Daoy (cell line): Measurements from ENCODE around the gene CHRM1. TPM values are rescaled to one million over a fixed set of nuclear protein-coding genes. Genes with fewer than 3 reads are reported as not detected.
"Not testable (repeated sequence)": the region's sequence is repeated elsewhere in the genome, so short reads cannot be mapped to it uniquely, and the experiment has no call there.

Experiments used
- DNase-seq: peaks from one replicate; pipeline ENCODE4 v3.0.0-alpha.2; 2015; ENCODE audit warnings: low read depth
- total RNA-seq: library from RNA; depleted of rRNA; stranded (reverse); fragments of >200 nt; shearing (Covaris generic); gene quantifications from 2 replicates; pipeline ENCODE4 v1.2.3, GENCODE V29; 2014; rRNA removed

Gene CHRM1
- total RNA-seq: not detected in 2 replicates

- no peak for DNase-seq
Measured at GRCh38 chr11:62921201-62921572, at the start of gene CHRM1. Gene CHRM1, minus strand, starts transcription at chr11:62921363. Its CDS starts 10,263 bp downstream, at chr11:62911100.

- no peak for DNase-seq
Measured at GRCh38 chr11:62965574-62965973, 44.4 kb upstream of the CHRM1 start.

DNA sequence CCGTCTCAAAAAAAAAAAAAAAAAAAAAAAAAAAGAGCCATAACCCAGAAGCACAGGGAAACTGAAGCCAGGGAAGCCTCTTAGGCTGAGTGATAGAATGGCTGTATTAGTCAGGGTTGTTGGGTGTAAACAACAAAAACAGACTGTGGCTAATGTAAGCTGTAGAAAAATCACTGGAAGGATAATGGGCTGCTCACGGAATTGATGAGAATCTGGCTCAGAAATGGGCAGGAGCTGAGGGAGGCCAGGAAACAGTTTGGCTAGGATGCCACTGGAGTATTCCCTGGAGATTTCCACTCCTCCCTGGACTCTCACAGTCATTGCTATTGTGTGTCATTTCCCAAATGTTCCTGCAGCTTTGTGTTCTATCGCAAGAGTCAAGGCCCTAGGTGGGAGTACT, 41.2 kb upstream of the CHRM1 start:
- no peak for DNase-seq

DNA sequence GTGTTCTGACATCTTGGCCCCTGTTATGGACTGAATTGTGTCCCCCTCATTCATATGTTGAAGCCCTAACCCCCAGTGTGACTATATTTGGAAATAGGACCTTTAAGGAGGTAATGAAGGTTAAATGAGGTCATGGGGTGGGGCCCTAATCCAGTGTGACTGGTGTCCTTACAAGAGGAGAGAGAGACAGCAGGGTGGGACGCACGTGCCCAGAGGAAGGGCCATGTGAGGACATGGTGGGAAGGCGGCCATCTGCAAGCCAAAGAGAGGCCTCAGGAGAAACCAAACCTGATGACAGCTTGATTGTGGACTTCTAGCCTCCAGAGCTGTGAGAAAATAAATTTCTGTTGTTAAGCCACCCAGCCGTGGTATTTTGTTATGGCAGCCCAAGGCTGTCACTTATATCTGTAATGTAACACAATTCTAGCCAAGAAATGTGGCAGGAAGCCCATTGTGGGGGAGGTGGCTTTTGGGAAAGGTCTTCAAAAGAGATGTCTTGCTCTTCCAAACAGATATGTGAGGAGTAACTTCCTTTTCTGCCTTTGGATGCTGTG, 39.9 kb upstream of the CHRM1 start:
- no peak for DNase-seq

GRCh38 chr11:62959422-62959980, 38.3 kb upstream of the CHRM1 start:
- no peak for DNase-seq

DNA sequence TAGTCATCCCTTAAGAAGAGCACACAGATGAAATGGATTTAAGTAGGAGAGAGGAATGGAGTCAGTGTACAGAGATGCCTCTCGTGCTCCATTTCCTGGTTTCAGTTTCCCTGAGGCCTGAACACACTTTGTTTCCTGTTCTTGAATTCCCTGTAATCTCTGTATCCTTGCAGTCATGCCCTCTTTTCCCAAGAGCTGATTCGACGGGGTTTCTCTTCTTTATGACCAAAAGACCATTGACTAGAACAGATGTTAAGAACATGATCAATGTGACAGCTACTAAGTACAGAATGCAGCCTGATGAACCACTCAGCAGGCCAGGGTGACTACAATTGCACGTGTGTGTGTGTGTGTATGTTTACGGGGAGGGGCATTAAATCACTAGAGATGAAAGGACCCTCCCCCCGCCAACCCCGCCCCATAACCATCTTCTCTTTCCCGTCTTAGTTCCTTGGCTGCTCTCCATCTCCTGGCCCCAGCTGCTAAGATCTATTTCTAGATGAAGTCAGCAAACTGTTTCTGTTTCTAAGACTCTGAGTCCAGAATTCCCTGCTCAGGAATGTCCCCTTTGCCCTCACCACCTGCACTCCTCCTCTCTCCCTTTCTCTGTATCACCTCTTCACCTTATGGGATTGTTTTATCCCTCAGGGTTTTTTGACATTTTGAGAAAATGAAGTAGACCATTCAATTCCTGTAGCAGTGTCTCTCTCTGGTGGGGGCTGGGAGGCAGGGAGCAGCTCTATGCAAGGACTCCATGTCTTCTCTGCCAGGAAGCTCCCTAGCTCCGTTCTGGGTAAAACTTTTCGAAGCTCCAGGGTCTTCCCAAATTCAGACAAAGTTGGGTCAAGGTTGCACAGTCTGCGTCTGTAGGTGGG, 37.6 kb upstream of the CHRM1 start:
- DNase-seq: peak; percentile 41

DNA sequence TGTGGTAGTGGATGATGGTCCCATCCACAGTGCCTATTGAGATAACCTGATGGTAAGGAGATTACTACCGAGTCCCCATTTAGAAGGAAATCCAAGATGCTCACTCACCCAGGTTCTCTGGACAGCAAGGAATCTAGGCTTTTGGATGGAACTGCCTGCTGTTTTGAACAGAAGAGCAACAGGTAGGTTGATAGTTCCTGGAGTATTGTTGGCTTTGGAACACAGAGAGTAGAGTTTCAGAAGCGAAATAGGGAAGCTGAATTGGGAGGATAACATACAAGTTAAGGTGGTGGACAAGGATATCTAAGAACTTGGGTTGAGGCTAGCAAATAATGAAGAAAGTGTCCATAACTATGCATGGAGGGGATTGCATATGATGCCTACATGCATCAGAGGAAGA, 36.0 kb upstream of the CHRM1 start:
- DNase-seq: no peak

DNA sequence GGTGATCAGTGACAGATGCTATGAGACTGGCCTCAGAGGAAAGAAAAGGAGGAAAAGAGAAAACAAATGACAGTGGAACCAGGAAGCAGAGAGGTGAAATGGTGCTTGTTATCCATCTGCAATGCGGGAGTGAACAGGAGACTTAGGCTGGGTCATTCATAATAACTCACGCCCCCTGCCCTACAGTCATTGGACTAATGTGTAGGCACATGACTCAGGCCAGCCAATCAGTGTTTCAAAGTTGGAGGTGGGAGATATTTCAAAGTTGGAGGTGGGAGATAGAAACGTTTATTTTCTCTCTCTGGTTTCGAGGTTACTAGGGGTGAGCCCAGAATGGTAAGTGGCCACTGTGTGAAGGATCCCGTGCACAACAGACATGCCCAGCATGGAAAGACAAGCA, 33.3 kb upstream of the CHRM1 start:
- DNase-seq: no peak

DNA sequence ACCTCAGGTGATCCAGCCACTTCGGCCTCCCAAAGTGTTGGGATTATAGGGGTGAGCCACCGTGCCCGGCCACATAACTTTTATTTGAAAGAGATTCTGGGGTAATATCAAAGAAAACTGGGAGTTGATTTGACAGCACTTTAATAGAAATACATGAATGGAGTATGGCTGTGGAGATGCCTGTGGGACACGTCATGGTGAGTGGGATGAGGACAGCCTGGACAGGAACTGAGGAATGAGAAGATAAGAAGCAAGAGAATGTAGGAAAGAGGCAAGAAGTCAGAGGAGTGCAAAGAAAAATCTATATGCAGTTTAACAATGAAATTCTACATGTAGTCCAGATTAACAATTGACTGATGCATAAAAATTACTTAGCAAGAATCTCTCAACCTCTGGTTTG, 32.6 kb upstream of the CHRM1 start:
- DNase-seq: peak; percentile 40

DNA sequence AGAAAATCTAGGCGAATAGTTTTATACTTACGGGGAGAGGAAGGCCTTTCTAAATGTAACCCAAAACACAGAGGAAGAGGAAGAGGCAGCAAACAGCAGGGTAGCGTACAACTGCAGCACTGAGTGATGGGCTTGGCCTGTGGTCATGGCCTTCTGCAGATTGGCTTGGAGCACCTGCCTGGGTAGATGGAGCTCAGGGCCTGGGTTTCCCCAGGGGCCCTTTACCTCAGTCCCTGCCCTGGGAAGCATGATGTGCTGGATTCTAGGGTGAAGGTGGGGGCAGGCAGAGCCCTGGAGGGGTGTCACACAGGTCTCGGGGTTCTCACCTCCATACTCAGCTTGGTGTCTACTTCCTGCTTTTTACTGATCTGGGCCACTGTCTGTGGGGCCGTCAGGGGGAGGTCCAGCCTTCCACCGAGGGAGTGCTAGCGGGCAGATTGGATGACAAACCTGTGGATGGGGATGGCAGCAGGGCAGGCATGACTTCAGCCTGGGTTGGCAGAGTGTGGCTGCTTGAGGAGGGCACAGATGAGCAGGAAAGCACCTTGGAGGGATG, 27.7 kb upstream of the CHRM1 start:
- DNase-seq: no peak

- DNase-seq: not testable (repeated sequence)
Measured at GRCh38 chr11:62945538-62945937, 24.4 kb upstream of the CHRM1 start.

DNA sequence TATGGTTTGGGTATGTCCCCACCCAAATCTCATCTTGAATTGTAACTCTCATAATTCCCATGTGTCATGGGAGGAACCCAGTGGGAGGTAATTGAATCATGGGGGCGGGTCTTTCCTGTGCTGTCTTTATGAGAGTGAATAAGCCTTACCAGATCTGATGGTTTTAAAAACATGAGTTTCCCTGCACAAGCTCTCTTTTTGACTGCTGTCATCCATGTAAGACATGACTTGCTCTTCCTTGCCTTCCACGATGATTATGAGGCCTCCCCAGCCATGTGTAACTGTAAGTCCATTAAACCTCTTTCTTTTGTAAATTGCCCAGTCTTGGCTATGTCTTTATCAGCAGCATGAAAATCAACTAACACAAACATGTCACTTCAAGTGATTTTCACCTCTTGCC, 16.4 kb upstream of the CHRM1 start:
- DNase-seq: not testable (repeated sequence)

DNA sequence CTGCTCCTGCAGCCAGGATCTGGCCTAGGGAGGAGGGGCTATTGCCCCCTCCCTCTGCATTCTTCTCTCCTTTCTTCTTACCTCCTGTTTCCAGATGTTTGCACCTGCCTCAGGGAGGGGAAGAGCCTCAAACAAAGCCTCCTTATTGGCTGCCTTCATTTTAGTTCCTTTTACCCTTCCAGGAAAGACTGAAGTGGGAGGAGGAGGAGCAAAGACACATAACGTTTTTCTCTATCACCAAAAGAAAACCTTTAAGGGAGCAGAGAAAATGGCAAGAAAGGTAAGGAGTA, 13.3 kb upstream of the CHRM1 start:
- DNase-seq: no peak

- DNase-seq: no peak
Measured at GRCh38 chr11:62933750-62934495, 12.8 kb upstream of the CHRM1 start.

DNA sequence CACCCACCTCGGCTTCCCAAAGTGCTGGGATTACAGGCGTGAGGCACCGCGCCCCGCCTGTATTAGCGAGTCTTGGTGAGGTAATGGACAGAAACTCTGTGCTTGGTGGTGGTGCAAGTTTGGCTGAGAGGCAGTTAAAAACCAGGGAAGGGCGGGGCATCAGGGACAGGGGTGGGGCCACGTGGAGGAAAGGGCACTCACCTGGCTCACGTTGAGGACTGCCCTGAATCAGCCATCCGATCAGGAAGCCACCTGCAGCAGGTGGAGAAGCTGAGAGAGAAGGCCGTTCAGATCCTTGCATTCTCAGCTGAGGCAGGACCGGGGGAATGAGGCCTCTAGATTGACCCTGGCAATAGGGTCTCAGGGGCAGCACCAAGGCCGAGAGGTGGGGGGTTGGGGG, 12.1 kb upstream of the CHRM1 start:
- no peak for DNase-seq

- peak; percentile 80 for DNase-seq
Measured at GRCh38 chr11:62931499-62932278, 10.5 kb upstream of the CHRM1 start.

DNA sequence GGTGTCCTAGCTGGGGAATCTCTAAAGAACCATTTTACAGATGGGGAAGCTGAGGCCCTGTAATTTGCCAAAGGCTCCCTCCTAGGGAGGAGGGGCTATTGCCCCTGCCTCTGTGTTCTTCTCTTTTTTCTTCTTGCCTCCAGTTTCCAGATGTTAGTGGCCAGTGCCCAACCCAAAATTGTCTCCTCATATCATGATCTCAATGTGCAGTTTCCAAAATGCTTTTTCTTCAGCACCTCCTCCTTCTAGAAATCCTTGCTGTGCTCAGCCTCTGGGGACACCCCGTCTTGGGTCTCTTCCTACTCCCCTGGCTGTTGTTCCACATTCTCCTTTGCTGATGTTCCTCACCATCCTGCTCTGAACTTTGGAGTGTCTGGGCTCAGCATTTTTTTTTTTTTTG, 9.5 kb upstream of the CHRM1 start:
- no peak for DNase-seq

GRCh38 chr11:62930157-62930556, 9.0 kb upstream of the CHRM1 start:
- no peak for DNase-seq

DNA sequence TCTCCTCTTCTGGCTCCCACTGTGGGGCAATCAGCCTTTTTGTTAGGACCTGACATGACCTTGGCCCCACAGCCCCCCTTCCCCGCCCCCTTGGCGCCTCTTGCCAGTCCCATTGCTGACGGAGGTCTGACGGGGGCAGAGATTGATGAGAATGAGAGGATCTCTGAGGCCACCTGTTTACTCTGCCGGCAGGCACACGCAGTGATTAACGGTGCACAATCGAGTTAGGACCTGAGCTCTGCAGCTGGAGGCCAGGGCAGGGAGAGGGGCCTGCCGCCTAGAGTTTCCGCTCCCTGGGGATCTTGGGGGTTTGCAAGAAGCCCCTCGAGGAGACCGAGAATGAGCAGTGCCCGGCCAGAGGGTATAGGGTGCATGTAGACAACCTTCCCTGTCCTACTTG, 6.8 kb upstream of the CHRM1 start:
- no peak for DNase-seq

- DNase-seq: no peak
Measured at GRCh38 chr11:62926680-62927455, 5.7 kb upstream of the CHRM1 start.
